A549 (cell line): ENCODE measurements around the gene ESPNL. TPM values are rescaled to one million over a fixed set of nuclear protein-coding genes. Genes with fewer than 3 reads are reported as not detected.

Source experiments
- ATAC-seq, 2 experiments: fragments of 200-7000 bp in 1 of 2; fragments of >200 bp in 1 of 2; cut with Nextera tagmentation in 1 of 2; cut with Tn5 transposase in 1 of 2; 3 replicates each; pipeline versions ENCODE4 v1.8.0 to v1.9.1; 2018 to 2020; ENCODE audit warnings: mild to moderate bottlenecking in 1 of 2, moderate library complexity in 1 of 2
- CTCF ChIA-PET: fragments of 300-600 bp; sonication (Branson Sonifier 250); formaldehyde crosslinking; extraction: SDS; loops from one replicate; lab custom pipeline; 2021; ENCODE audit warnings: antibody characterized with exemption, inconsistent platforms; lab: Yijun Ruan, JAX
- POLR2A ChIA-PET: fragments of 350-600 bp; formaldehyde crosslinking; extraction: SDS; loops from one replicate; lab custom pipeline; 2021; ENCODE audit warnings: antibody characterized with exemption, inconsistent platforms; lab: Yijun Ruan, JAX
- DNase-seq, 2 experiments: peaks; one replicate each; pipeline versions ENCODE4 v3.0.0 to v3.0.0-alpha.2; 2011 to 2016; ENCODE audit warnings: low read depth in 1 of 2, low spot score in 1 of 2
- FAIRE-seq: peaks from 2 replicates; lab custom pipeline; 2011; peaks lifted over from hg19 to GRCh38; lab: Jason Lieb, UNC
- H3K27ac ChIP-seq, 2 experiments: fragments of >200 bp; sonication (Bioruptor Twin); formaldehyde crosslinking; 3 replicates each; pipeline ENCODE4 v1.5.1; 2016 to 2017
- H3K4me1 ChIP-seq: fragments of >200 bp; sonication (Bioruptor Twin); formaldehyde crosslinking; 3 replicates; pipeline ENCODE4 v1.6.1; 2016
- H3K4me2 ChIP-seq: fragments of >200 bp; sonication (Bioruptor Twin); formaldehyde crosslinking; 3 replicates; pipeline ENCODE4 v1.6.1; 2016
- H3K4me3 ChIP-seq: fragments of >200 bp; sonication (Bioruptor Twin); formaldehyde crosslinking; 3 replicates; pipeline ENCODE4 v1.5.1; 2016
- H3K9me3 ChIP-seq: fragments of >200 bp; sonication (Bioruptor Twin); formaldehyde crosslinking; 3 replicates; pipeline ENCODE4 v1.6.1; 2016
- BHLHE40 ChIP-seq: IDR thresholded peaks from 2 replicates; pipeline ENCODE4 v1.6.1; 2012; ENCODE audit warnings: low read depth, low read length, inconsistent platforms
- CBX2 ChIP-seq: fragments of 200-600 bp; sonication (generic); IDR thresholded peaks from 2 replicates; pipeline ENCODE4 v1.6.1; 2016; ENCODE audit warnings: low read depth, mild to moderate bottlenecking, borderline replicate concordance
- CBX8 ChIP-seq: fragments of 200-600 bp; sonication (generic); IDR thresholded peaks from 2 replicates; pipeline ENCODE4 v1.6.1; 2016
- HOXA7 ChIP-seq: fragments of 250-450 bp; sonication (Bioruptor Pico); IDR thresholded peaks from 2 replicates; pipeline ENCODE4 v1.5.0; 2020; ENCODE audit warnings: mild to moderate bottlenecking, moderate library complexity
- HOXB5 ChIP-seq: fragments of 250-450 bp; sonication (Bioruptor Pico); IDR thresholded peaks from 2 replicates; pipeline ENCODE4 v1.5.0; 2020; ENCODE audit warnings: mild to moderate bottlenecking, moderate library complexity
- JUN ChIP-seq, 2 experiments: fragments of >200 bp; sonication (Bioruptor Twin); formaldehyde crosslinking; IDR thresholded peaks; 2 replicates in 1 of 2; 3 replicates in 1 of 2; pipeline ENCODE4 v1.6.1; 2016 to 2017
- JUNB ChIP-seq: fragments of >200 bp; sonication (Bioruptor Twin); formaldehyde crosslinking; IDR thresholded peaks from 2 replicates; pipeline ENCODE4 v1.6.1; 2016
- KDM5A ChIP-seq: fragments of 200-600 bp; sonication (generic); IDR thresholded peaks from 2 replicates; pipeline ENCODE4 v1.6.1; 2016; ENCODE audit warnings: antibody characterized with exemption, mild to moderate bottlenecking
- MAFK ChIP-seq: fragments of 450-650 bp; IDR thresholded peaks from 2 replicates; pipeline ENCODE4 v1.6.1; 2014; ENCODE audit not compliant: partially characterized antibody
- NR3C1 ChIP-seq: fragments of >200 bp; sonication (Bioruptor Twin); formaldehyde crosslinking; IDR thresholded peaks from 3 replicates; pipeline ENCODE4 v1.6.1; 2017
- POLR2AphosphoS2 ChIP-seq: conservative IDR thresholded peaks from 2 replicates; pipeline ENCODE4 v1.6.1; 2012; ENCODE audit warnings: low read length, improper control_type of control experiment, inconsistent platforms
- RARB ChIP-seq: fragments of 250-450 bp; sonication (Bioruptor Pico); IDR thresholded peaks from 2 replicates; pipeline ENCODE4 v1.8.0; 2021; ENCODE audit warnings: mild to moderate bottlenecking, moderate library complexity
- REST ChIP-seq: fragments of 200-600 bp; sonication (generic); IDR thresholded peaks from 2 replicates; pipeline ENCODE4 v1.6.1; 2016; ENCODE audit warnings: antibody characterized with exemption, mild to moderate bottlenecking, moderate library complexity
- RFX5 ChIP-seq: fragments of 450-650 bp; IDR thresholded peaks from 2 replicates; pipeline ENCODE4 v1.7.1; 2014; ENCODE audit warnings: antibody characterized with exemption, mild to moderate bottlenecking, moderate library complexity
- SMC3 ChIP-seq: fragments of >200 bp; sonication (Bioruptor Twin); formaldehyde crosslinking; IDR thresholded peaks from 3 replicates; pipeline ENCODE4 v1.6.1; 2018; ENCODE audit warnings: inconsistent platforms
- SREBF2 ChIP-seq: fragments of 450-650 bp; IDR thresholded peaks from 2 replicates; pipeline ENCODE4 v1.6.1; 2014; ENCODE audit warnings: mild to moderate bottlenecking, moderate library complexity
- USF2 ChIP-seq: fragments of 450-650 bp; IDR thresholded peaks from 2 replicates; pipeline ENCODE4 v1.6.1; 2014; ENCODE audit warnings: antibody characterized with exemption
- ZC3H11A ChIP-seq: fragments of 450-650 bp; IDR thresholded peaks from 2 replicates; pipeline ENCODE4 v1.6.1; 2014; ENCODE audit warnings: antibody characterized with exemption, mild to moderate bottlenecking
- WGBS: methylation state at CpG from one replicate; pipeline ENCODE4 v1.1.6; 2017; ENCODE audit errors: missing lambda C conversion rate; 5-methylcytosine and 5-hydroxymethylcytosine counted together
- polyA plus RNA-seq, 4 experiments: library from polyadenylated mRNA; depleted of rRNA in 3 of 4; stranded (reverse); fragments of >200 nt; fragmentation: RNase III in 1 of 4; extraction: RNeasy Plus Mini Kit Qiagen cat#74134 plus additional on column Dnase treatment in 1 of 4; gene quantifications; 2 replicates in 3 of 4; 3 replicates in 1 of 4; pipeline ENCODE4 v1.2.3, GENCODE V29; 2011 to 2017

ESPNL gene
- polyA plus RNA-seq, 2 of the 4 experiments (the other 2 are of a cell fraction) = 0.04 to 0.22 TPM

DNA sequence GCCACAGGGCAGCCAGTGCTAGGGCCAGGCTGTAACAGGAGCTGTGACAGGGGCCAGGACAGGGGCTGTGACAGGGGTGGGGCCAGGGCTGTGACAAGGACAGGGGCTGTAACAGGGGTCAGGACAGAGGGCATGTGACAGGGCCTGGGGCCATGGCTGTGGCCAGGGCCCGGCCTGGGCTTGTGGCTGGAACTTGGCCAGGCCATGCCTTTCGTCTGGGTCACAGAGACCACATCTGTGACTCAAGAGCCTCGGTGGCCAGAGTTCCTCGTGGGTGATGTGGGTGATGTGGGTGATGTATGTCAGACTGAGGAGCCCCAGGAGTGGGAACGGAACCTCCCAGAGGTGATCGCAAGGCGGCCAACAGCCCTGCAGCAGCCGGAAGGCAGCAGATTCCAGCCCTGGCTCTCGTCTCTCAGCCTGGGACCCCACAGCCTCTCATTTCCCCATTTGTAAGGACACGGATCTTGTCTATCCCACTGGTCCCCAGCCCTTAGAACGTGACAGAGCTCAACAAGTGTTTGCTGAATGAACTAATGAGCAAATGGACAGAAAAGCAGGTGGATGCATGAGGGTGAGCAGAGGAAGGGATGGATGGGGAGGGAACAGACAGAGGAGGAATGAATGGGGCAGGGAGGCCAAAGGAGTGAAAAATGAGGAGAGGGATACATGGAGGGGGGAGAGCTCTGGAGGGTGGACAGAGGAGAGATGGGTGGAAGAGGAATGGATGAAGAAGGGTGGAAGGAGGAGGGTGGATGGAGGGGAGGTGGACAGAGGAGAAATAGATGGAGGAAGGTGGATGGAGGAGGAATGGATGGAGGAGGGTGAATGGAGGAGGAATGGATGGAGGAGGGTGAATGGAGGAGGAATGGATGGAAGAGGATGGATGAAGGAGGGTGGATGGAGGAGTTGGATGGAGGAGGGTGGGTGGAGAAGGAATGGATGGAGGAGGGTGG lies 17.3 kb downstream of the ESPNL start (continued):
- TF ChIP-seq REST (no peak), NR3C1 (no peak), JUN (IDR thresholded peaks at IDR 0.05) (no peak), CBX2 (no peak), KDM5A (no peak), BHLHE40 (no peak)

GRCh38 chr2:238119756-238120462 lies 19.8 kb downstream of the ESPNL start:
- ATAC-seq = peak in 1 of 2 experiments; percentile 17; a peak in 2 of 6 replicates
- no peak for TF ChIP-seq RARB (CRISPR knock-in tag)
- TF ChIP-seq USF2 = no peak
- TF ChIP-seq MAFK = no peak
- no peak for TF ChIP-seq HOXA7 (CRISPR knock-in tag)
- TF ChIP-seq CBX8 = no peak
- no peak for TF ChIP-seq HOXB5
- TF ChIP-seq JUNB = no peak
- no peak for TF ChIP-seq SMC3
- no peak for TF ChIP-seq ZC3H11A
- Histone ChIP-seq H3K4me1 (no peaks in the 10 kb centered on the region), H3K4me2 (no peak overlapping the region), H3K4me3 (no peak overlapping the region), H3K27ac (no peak overlapping the region), H3K9me3 (no peaks in the 10 kb centered on the region)
- CTCF ChIA-PET = interaction anchor here (0.9 to 1.1 kb wide), 2 partner anchors 12 to 19 kb away, joined by 3 to 4 read pairs; no protein-coding TSS in a partner anchor
- POLR2A ChIA-PET = no interaction called here
- DNase-seq = no peak
- 30% methylated on average over 7 of the region's 15 CpGs for WGBS
- FAIRE-seq = no peak

GRCh38 chr2:238120463-238121298 lies 20.5 kb downstream of the ESPNL start:
- ChIA-PET POLR2A (no interaction called here), CTCF (interaction anchor here (1.1 kb wide), 1 partner anchor 13 kb away, joined by 3 read pairs; no protein-coding TSS in a partner anchor)
- Histone ChIP-seq H3K4me2 (no peak overlapping the region), H3K4me1 (no peaks in the 10 kb centered on the region), H3K9me3 (no peaks in the 10 kb centered on the region), H3K4me3 (no peak overlapping the region), H3K27ac (no peak overlapping the region)
- 30% methylated on average over 17 of the region's 30 CpGs for WGBS
- TF ChIP-seq POLR2AphosphoS2 = no peak
- no peak for TF ChIP-seq RFX5
- TF ChIP-seq SREBF2 = no peak
- DNase-seq (no peak), ATAC-seq (peak; percentile 37 to 70; a peak in 4 of 6 replicates), FAIRE-seq (no peak)
